ENCODE measurements around the gene BLVRA. TPM values are rescaled to one million over a fixed set of nuclear protein-coding genes. Genes with fewer than 3 reads are reported as not detected.

BLVRA gene
- total RNA-seq, 1 experiment from 2014 or later: 29.8 TPM

- Mint-ChIP-seq H3K27ac (ENCODE audit: unreplicated experiment) (no peak overlapping the region), H3K9me3 (ENCODE audit: low read depth, unreplicated experiment) (no peaks in the 10 kb centered on the region), H3K27me3 (ENCODE audit: unreplicated experiment) (peaks cover 10% of the 10 kb centered on the region), H3K4me3 (ENCODE audit: low read depth, unreplicated experiment) (no peak overlapping the region), H3K36me3 (ENCODE audit: insufficient read depth, unreplicated experiment) (peaks cover 40% of the 10 kb centered on the region), H3K4me1 (ENCODE audit: low read depth, unreplicated experiment) (peaks cover 57% of the 10 kb centered on the region)
- BruUV-seq (replicated peaks): no TSS peak
- TF ChIP-seq CTCF (IDR thresholded peaks at IDR 0.05; ENCODE audit: unreplicated experiment): no peak
- intact Hi-C loops (cut with micrococcal nuclease; ENCODE audit: unreplicated experiment): loop anchor here (5.0 kb wide), 1 partner anchor 35 kb away; the partner anchor contains the start of gene COA1
- no peak for DNase-seq
- CTCF ChIA-PET: interaction anchor here (0.6 to 0.7 kb wide), 2 partner anchors 8 to 179 kb away, joined by 3 to 6 read pairs; partner anchors contain the start of gene STK17A
These were observed 3.6 kb downstream of the BLVRA start for GRCh38 chr7:43761938-43762692.

GRCh38 chr7:43763183-43763582 is 4.7 kb downstream of the BLVRA start:
- Mint-ChIP-seq H3K4me3 (ENCODE audit: low read depth, unreplicated experiment) (no peak overlapping the region), H3K27ac (ENCODE audit: unreplicated experiment) (no peak overlapping the region)
- no TSS peak for BruUV-seq (replicated peaks)

GRCh38 chr7:43764039-43764761 is 5.7 kb downstream of the BLVRA start:
- intact Hi-C loops (cut with micrococcal nuclease; ENCODE audit: unreplicated experiment): loop anchor here (5.0 kb wide), 1 partner anchor 37 kb away; the partner anchor contains the start of gene COA1
- peak overlapping the region; percentile 64 for H3K4me3 Mint-ChIP-seq (ENCODE audit: low read depth, unreplicated experiment)
- BruUV-seq (replicated peaks): no TSS peak
- peak overlapping the region; percentile 59 for H3K27ac Mint-ChIP-seq (ENCODE audit: unreplicated experiment)
- DNase-seq: peak; percentile 46
- no peaks in the 10 kb centered on the region for H3K27me3 Mint-ChIP-seq (ENCODE audit: unreplicated experiment)
- no peaks in the 10 kb centered on the region for H3K9me3 Mint-ChIP-seq (ENCODE audit: low read depth, unreplicated experiment)
- TF ChIP-seq CTCF (IDR thresholded peaks at IDR 0.05; ENCODE audit: unreplicated experiment): no peak
- H3K36me3 Mint-ChIP-seq (ENCODE audit: insufficient read depth, unreplicated experiment): peaks cover 22% of the 10 kb centered on the region
- CTCF ChIA-PET: interaction anchor here (0.6 to 1.6 kb wide), 12 partner anchors 9 to 283 kb away, joined by 3 to 8 read pairs (median 4); partner anchors contain the start of genes COA1 and STK17A
- H3K4me1 Mint-ChIP-seq (ENCODE audit: low read depth, unreplicated experiment): peaks cover 52% of the 10 kb centered on the region

More at GRCh38 chr7:43763183-43763582, 4.7 kb downstream of the BLVRA start:
- peaks cover 52% of the 10 kb centered on the region for H3K4me1 Mint-ChIP-seq (ENCODE audit: low read depth, unreplicated experiment)
- no peaks in the 10 kb centered on the region for H3K9me3 Mint-ChIP-seq (ENCODE audit: low read depth, unreplicated experiment)
- no peaks in the 10 kb centered on the region for H3K27me3 Mint-ChIP-seq (ENCODE audit: unreplicated experiment)
- peaks cover 32% of the 10 kb centered on the region for H3K36me3 Mint-ChIP-seq (ENCODE audit: insufficient read depth, unreplicated experiment)
- DNase-seq: no peak
- TF ChIP-seq CTCF (IDR thresholded peaks at IDR 0.05; ENCODE audit: unreplicated experiment): no peak
- CTCF ChIA-PET: no interaction called here
- intact Hi-C loops (cut with micrococcal nuclease; ENCODE audit: unreplicated experiment): loop anchor here (5.0 kb wide), 1 partner anchor 36 kb away; the partner anchor contains the start of gene COA1

- no TSS peak for BruUV-seq (replicated peaks)
- Mint-ChIP-seq H3K27ac (ENCODE audit: unreplicated experiment) (peak overlapping the region; percentile 59), H3K4me1 (ENCODE audit: low read depth, unreplicated experiment) (peaks cover 51% of the 10 kb centered on the region), H3K4me3 (ENCODE audit: low read depth, unreplicated experiment) (peak overlapping the region; percentile 64), H3K27me3 (ENCODE audit: unreplicated experiment) (no peaks in the 10 kb centered on the region), H3K9me3 (ENCODE audit: low read depth, unreplicated experiment) (no peaks in the 10 kb centered on the region), H3K36me3 (ENCODE audit: insufficient read depth, unreplicated experiment) (peaks cover 21% of the 10 kb centered on the region)
- no peak for TF ChIP-seq CTCF (IDR thresholded peaks at IDR 0.05; ENCODE audit: unreplicated experiment)
- peak; percentile 44 for DNase-seq
- CTCF ChIA-PET: interaction anchor here (0.6 to 1.6 kb wide), 11 partner anchors 10 to 182 kb away, joined by 3 to 7 read pairs (median 4); partner anchors contain the start of genes COA1 and STK17A
- intact Hi-C loops (cut with micrococcal nuclease; ENCODE audit: unreplicated experiment): loop anchor here (5.0 kb wide), 1 partner anchor 38 kb away; the partner anchor contains the start of gene COA1
These were observed 6.5 kb downstream of the BLVRA start for GRCh38 chr7:43764807-43765491.
